ENCODE measurements around the gene DEXI. TPM values are rescaled to one million over a fixed set of nuclear protein-coding genes. Genes with fewer than 3 reads are reported as not detected.

DEXI gene
- total and polyA plus RNA-seq, 2 of the 13 experiments (the other 11 are each of a cell fraction or from before 2014, with no cell fraction given): 51.5 to 70.4 TPM

- no peak for TF ChIP-seq ZNF280B (CRISPR knock-in tag; IDR thresholded peaks at IDR 0.05; ENCODE audit: borderline replicate concordance)
- no peak for TF ChIP-seq PRMT3 (CRISPR knock-in tag; IDR thresholded peaks at IDR 0.05; ENCODE audit: borderline replicate concordance, low read depth)
- no peak for TF ChIP-seq MEF2D (CRISPR knock-in tag; IDR thresholded peaks at IDR 0.05)
- no peak for TF ChIP-seq SPEN (CRISPR knock-in tag; IDR thresholded peaks at IDR 0.05; ENCODE audit: low read depth)
- TF ChIP-seq ZXDC (CRISPR knock-in tag; IDR thresholded peaks at IDR 0.05): no peak
- no peak for TF ChIP-seq HDAC2 (CRISPR knock-in tag; IDR thresholded peaks at IDR 0.05)
- TF ChIP-seq CENPT (CRISPR knock-in tag; IDR thresholded peaks at IDR 0.05; ENCODE audit: low read depth): no peak
- TF ChIP-seq MAX (IDR thresholded peaks at IDR 0.05): peak; percentile 48; the same call in 1 of the 2 replicates
- no peak for TF ChIP-seq TEAD2 (CRISPR knock-in tag; IDR thresholded peaks at IDR 0.05)
- no peak for TF ChIP-seq BRD4 (CRISPR knock-in tag; IDR thresholded peaks at IDR 0.05)
- no peak for TF ChIP-seq DDIT3 (CRISPR knock-in tag; IDR thresholded peaks at IDR 0.05)
- 0 out of 2 replicates have a peak, but pooled peaks have one; percentile 29 for TF ChIP-seq HNRNPL (IDR thresholded peaks at IDR 0.05; ENCODE audit: low read depth, low read length)
- no peak for TF ChIP-seq KDM2A (CRISPR knock-in tag; IDR thresholded peaks at IDR 0.05; ENCODE audit: borderline replicate concordance, low read depth)
- 0 out of 2 replicates have a peak, but pooled peaks have one; percentile 13 for TF ChIP-seq ZNF607 (CRISPR knock-in tag; IDR thresholded peaks at IDR 0.05; ENCODE audit: borderline replicate concordance)
- TF ChIP-seq ERF (CRISPR knock-in tag; IDR thresholded peaks at IDR 0.05): no peak
- no peak for TF ChIP-seq NKX3-1 (CRISPR knock-in tag; IDR thresholded peaks at IDR 0.05)
- no peak for TF ChIP-seq KDM5A (IDR thresholded peaks at IDR 0.05; ENCODE audit: borderline replicate concordance, low read length)
- TF ChIP-seq ASH2L (IDR thresholded peaks at IDR 0.05; ENCODE audit: insufficient read length, low read depth, low read length): no peak
- no peak for TF ChIP-seq ZNF780A (CRISPR knock-in tag; IDR thresholded peaks at IDR 0.05)
- TF ChIP-seq WIZ (CRISPR knock-in tag; IDR thresholded peaks at IDR 0.05): no peak
- TF ChIP-seq ZNF224 (CRISPR knock-in tag; IDR thresholded peaks at IDR 0.05): no peak
- TF ChIP-seq SAFB2 (CRISPR knock-in tag; IDR thresholded peaks at IDR 0.05; ENCODE audit: borderline replicate concordance, low read depth): no peak
- peak; percentile 94 for TF ChIP-seq ZNF768 (CRISPR knock-in tag; IDR thresholded peaks at IDR 0.05)
- TF ChIP-seq NFE2L1 (CRISPR knock-in tag; IDR thresholded peaks at IDR 0.05; ENCODE audit: borderline replicate concordance): no peak
- no peak for TF ChIP-seq ZNF260 (CRISPR knock-in tag; IDR thresholded peaks at IDR 0.05; ENCODE audit: borderline replicate concordance, low read depth)
- no peak for TF ChIP-seq U2AF2 (IDR thresholded peaks at IDR 0.05; ENCODE audit: low read depth, low read length)
Measured at GRCh38 chr16:10922328-10923145, 19.7 kb downstream of the DEXI start (continued).
